ENCODE data around the gene SRMS. TPM values are rescaled to one million over a fixed set of nuclear protein-coding genes. Genes with fewer than 3 reads are reported as not detected.
A peak's percentile ranks its signal among the peaks of the same experiment; 100 is the strongest.

SRMS gene
- total and polyA plus RNA-seq, 2 donors (not counting 1 experiment from before 2014, with no cell fraction given), result 0.17 to 0.54 TPM

DNA sequence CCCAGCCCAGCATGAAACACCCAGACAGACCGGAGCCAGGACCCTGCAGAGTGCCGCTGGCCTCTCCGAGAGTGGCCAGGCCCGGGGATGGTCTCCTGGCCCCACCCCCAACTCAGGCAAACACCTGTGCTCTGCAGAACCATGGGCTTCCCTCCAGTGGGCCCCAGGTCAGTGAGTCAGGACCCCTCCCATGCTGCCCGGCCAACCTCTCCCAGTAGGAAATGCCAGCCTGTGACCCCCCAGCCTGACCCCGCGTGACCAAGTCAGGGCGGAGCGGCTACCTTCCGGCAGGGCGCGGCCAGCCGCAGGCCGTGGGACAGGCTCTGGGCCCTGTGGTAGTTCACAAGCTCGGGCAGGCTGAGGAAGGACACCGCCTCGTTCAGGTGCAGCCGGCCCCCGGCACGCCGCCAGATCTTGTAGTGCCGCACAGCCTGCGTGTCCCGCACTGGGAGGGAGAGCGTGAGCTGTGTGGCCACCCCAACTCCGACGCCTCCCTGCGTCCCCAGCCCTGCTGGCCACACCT lies 13.6 kb downstream of the SRMS start:
- no peak overlapping the region for H3K27ac ChIP-seq (ENCODE audit: low read length in 2 of 2)
- POLR2A ChIA-PET, result no interaction called here
- no peaks in the 10 kb centered on the region for H4K20me1 ChIP-seq (ENCODE audit: control insufficient read depth, insufficient read depth, low read length, poor library complexity, severe bottlenecking)
- peaks cover 0 to 3% (median 0%) of the 10 kb centered on the region in 4 experiments for H3K27me3 ChIP-seq (replicated peaks in 1 of 4; ENCODE audit: control extremely low read depth in 1 of 4, control insufficient read depth in 3 of 4, insufficient read depth in 4 of 4, low read length in 3 of 4)
- ATAC-seq (ENCODE audit: low read depth), result no peak
- H3K4me2 ChIP-seq (replicated peaks; ENCODE audit: low read depth, low read length, poor library complexity, severe bottlenecking), result no peak overlapping the region
- no peak overlapping the region for H2AFZ ChIP-seq (ENCODE audit: insufficient read depth, low read depth, low read length, poor library complexity, severe bottlenecking)
- intact Hi-C loops (cut with micrococcal nuclease), result no loop called here
- H3K36me3 ChIP-seq (replicated peaks in 1 of 2; ENCODE audit: control extremely low read depth in 1 of 2, control insufficient read depth in 1 of 2, extremely low read depth in 1 of 2, insufficient read depth in 2 of 2, low read length in 1 of 2), result no peaks in the 10 kb centered on the region
- no peak overlapping the region for H3K4me3 ChIP-seq (ENCODE audit: control extremely low read depth in 1 of 5, extremely low read depth in 1 of 5, insufficient read depth in 1 of 5, low read depth in 2 of 5, low read length in 4 of 5)
- 94% methylated on average over 25 of the region's 28 CpGs for WGBS (ENCODE audit: insufficient coverage)
- H3K4me1 ChIP-seq (ENCODE audit: control insufficient read depth in 2 of 2, insufficient read depth in 2 of 2, low read length in 2 of 2), result peaks cover 19 to 27% of the 10 kb centered on the region in 2 donors
- no peaks in the 10 kb centered on the region for H3K79me2 ChIP-seq (ENCODE audit: control insufficient read depth, insufficient read depth, low read length)
- no peak overlapping the region for H3K9ac ChIP-seq (ENCODE audit: low read length)
- H3K27ac Mint-ChIP-seq, result no peak overlapping the region
- CTCF ChIA-PET, result no interaction called here
- H3K9me3 ChIP-seq (ENCODE audit: control extremely low read depth in 1 of 3, control insufficient read depth in 2 of 3, insufficient read depth in 1 of 3, low read length in 2 of 3), result peaks cover 0 to 3% (median 0%) of the 10 kb centered on the region in 3 donors
- no peaks in the 10 kb centered on the region for H3K27me3 Mint-ChIP-seq
- no peaks in the 10 kb centered on the region for H3K9me3 Mint-ChIP-seq (ENCODE audit: insufficient read depth)
- TF ChIP-seq, protein P1, sequence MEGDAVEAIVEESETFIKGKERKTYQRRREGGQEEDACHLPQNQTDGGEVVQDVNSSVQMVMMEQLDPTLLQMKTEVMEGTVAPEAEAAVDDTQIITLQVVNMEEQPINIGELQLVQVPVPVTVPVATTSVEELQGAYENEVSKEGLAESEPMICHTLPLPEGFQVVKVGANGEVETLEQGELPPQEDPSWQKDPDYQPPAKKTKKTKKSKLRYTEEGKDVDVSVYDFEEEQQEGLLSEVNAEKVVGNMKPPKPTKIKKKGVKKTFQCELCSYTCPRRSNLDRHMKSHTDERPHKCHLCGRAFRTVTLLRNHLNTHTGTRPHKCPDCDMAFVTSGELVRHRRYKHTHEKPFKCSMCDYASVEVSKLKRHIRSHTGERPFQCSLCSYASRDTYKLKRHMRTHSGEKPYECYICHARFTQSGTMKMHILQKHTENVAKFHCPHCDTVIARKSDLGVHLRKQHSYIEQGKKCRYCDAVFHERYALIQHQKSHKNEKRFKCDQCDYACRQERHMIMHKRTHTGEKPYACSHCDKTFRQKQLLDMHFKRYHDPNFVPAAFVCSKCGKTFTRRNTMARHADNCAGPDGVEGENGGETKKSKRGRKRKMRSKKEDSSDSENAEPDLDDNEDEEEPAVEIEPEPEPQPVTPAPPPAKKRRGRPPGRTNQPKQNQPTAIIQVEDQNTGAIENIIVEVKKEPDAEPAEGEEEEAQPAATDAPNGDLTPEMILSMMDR (IDR thresholded peaks at IDR 0.05), result no peak
- TF ChIP-seq EZH2 (IDR thresholded peaks at IDR 0.05; ENCODE audit: borderline replicate concordance, insufficient read depth, low read depth, low read length, poor library complexity, severe bottlenecking), result no peak
- peaks cover 20% of the 10 kb centered on the region for H3K4me1 Mint-ChIP-seq
- peak; percentile 34 for DNase-seq
- H3K4me3 Mint-ChIP-seq, result no peak overlapping the region

DNA sequence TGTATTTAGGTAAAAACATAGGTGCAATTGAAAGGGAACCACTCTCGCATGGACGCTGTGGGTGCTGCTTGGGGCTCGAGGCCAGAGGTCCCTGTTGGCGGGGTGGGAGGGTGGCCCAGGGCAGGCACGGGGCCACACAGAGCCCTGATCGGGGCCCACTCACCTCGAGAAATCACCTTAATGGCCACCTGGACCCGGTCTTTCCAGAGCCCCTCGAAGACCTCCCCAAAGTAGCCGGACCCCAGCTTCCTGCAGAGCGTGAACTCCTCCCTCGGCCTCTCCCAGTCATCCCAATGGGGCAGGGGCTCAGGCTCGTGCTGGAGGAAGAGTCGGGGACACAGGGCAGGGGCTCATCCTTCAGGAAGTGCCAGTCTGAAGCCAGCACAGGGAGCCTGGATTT lies 14.2 kb downstream of the SRMS start:
- Histone ChIP-seq H3K79me2 (ENCODE audit: control insufficient read depth, insufficient read depth, low read length) (no peaks in the 10 kb centered on the region), H2AFZ (ENCODE audit: insufficient read depth, low read depth, low read length, poor library complexity, severe bottlenecking) (no peak overlapping the region), H3K4me3 (ENCODE audit: control extremely low read depth in 1 of 5, extremely low read depth in 1 of 5, insufficient read depth in 1 of 5, low read depth in 2 of 5, low read length in 4 of 5) (no peak overlapping the region), H3K4me1 (ENCODE audit: control insufficient read depth in 2 of 2, insufficient read depth in 2 of 2, low read length in 2 of 2) (peaks cover 13 to 22% of the 10 kb centered on the region in 2 donors), H3K4me2 (replicated peaks; ENCODE audit: low read depth, low read length, poor library complexity, severe bottlenecking) (no peak overlapping the region), H3K27ac (ENCODE audit: low read length in 2 of 2) (no peak overlapping the region), H4K20me1 (ENCODE audit: control insufficient read depth, insufficient read depth, low read length, poor library complexity, severe bottlenecking) (no peaks in the 10 kb centered on the region), H3K27me3 (replicated peaks in 1 of 4; ENCODE audit: control extremely low read depth in 1 of 4, control insufficient read depth in 3 of 4, insufficient read depth in 4 of 4, low read length in 3 of 4) (peaks cover 0 to 6% (median 0%) of the 10 kb centered on the region in 4 experiments), H3K9ac (ENCODE audit: low read length) (no peak overlapping the region), H3K36me3 (replicated peaks in 1 of 2; ENCODE audit: control extremely low read depth in 1 of 2, control insufficient read depth in 1 of 2, extremely low read depth in 1 of 2, insufficient read depth in 2 of 2, low read length in 1 of 2) (no peaks in the 10 kb centered on the region), H3K9me3 (ENCODE audit: control extremely low read depth in 1 of 3, control insufficient read depth in 2 of 3, insufficient read depth in 1 of 3, low read length in 2 of 3) (peaks cover 0 to 3% (median 0%) of the 10 kb centered on the region in 3 donors)
- DNase-seq (peak; percentile 7), ATAC-seq (ENCODE audit: low read depth) (no peak)
- Mint-ChIP-seq H3K9me3 (ENCODE audit: insufficient read depth) (no peaks in the 10 kb centered on the region), H3K4me3 (no peak overlapping the region), H3K27ac (no peak overlapping the region), H3K27me3 (no peaks in the 10 kb centered on the region), H3K4me1 (peaks cover 15% of the 10 kb centered on the region)
- TF ChIP-seq EZH2 (IDR thresholded peaks at IDR 0.05; ENCODE audit: borderline replicate concordance, insufficient read depth, low read depth, low read length, poor library complexity, severe bottlenecking), result no peak
- TF ChIP-seq, protein P1 (IDR thresholded peaks at IDR 0.05), result no peak
- ChIA-PET POLR2A (no interaction called here), CTCF (no interaction called here)
- whole genome bisulfite sequencing (ENCODE audit: insufficient coverage), result 84% methylated on average over 14 of the region's 14 CpGs
- intact Hi-C loops (cut with micrococcal nuclease), result no loop called here
